ENCODE results near the gene CRLF1.

- TF ChIP-seq CTCF (IDR thresholded peaks at IDR 0.05) (no peak), POLR2A (IDR thresholded peaks at IDR 0.05) (no peak)
These were observed 47.9 kb upstream of the CRLF1 start for GRCh38 chr19:18654469-18654868.

Measured in adrenal gland (tissue), 5 donors.